Liver (tissue), 9 donors: ENCODE results near the gene DAPK1. TPM values are rescaled to one million over a fixed set of nuclear protein-coding genes. Genes with fewer than 3 reads are reported as not detected.

Source experiments
- DNase-seq: peaks from one replicate; pipeline ENCODE4 v3.0.0-alpha.2; 2017; ENCODE audit warnings: low spot score
- H3K27ac ChIP-seq, 2 donors: one replicate each; pipeline ENCODE4 v1.7.0; 2013; ENCODE audit warnings: inconsistent platforms in 2 of 2, low read length in 2 of 2, control low read depth in 1 of 2, low read depth in 1 of 2, mild to moderate bottlenecking in 1 of 2
- H3K27me3 ChIP-seq, 4 donors: one replicate each; pipeline versions ENCODE4 v1.6.1 to v1.7.0; 2013; ENCODE audit warnings: low read length in 3 of 4, inconsistent platforms in 1 of 4, mild to moderate bottlenecking in 1 of 4, moderate library complexity in 1 of 4; ENCODE audit not compliant: control insufficient read depth in 4 of 4, insufficient read depth in 4 of 4
- H3K36me3 ChIP-seq, 4 donors: one replicate each; pipeline versions ENCODE4 v1.6.1 to v1.7.0; 2013; ENCODE audit warnings: low read length in 3 of 4, mild to moderate bottlenecking in 3 of 4, low read depth in 1 of 4, moderate library complexity in 1 of 4; ENCODE audit not compliant: control insufficient read depth in 4 of 4, insufficient read depth in 3 of 4
- H3K4me1 ChIP-seq, 4 donors: one replicate each; pipeline versions ENCODE4 v1.6.1 to v1.7.0; 2013; ENCODE audit warnings: low read length in 3 of 4, mild to moderate bottlenecking in 3 of 4, moderate library complexity in 1 of 4; ENCODE audit not compliant: control insufficient read depth in 4 of 4, insufficient read depth in 4 of 4
- H3K4me3 ChIP-seq, 3 donors: one replicate each; pipeline versions ENCODE4 v1.6.1 to v1.7.0; 2013; ENCODE audit warnings: low read length in 3 of 3, control low read depth in 1 of 3, low read depth in 1 of 3, mild to moderate bottlenecking in 1 of 3
- H3K9ac ChIP-seq, 2 donors: one replicate each; pipeline ENCODE4 v1.7.0; 2013; ENCODE audit warnings: low read length in 2 of 2, mild to moderate bottlenecking in 2 of 2, moderate library complexity in 2 of 2, control low read depth in 1 of 2, low read depth in 1 of 2
- H3K9me3 ChIP-seq, 4 donors: one replicate each; pipeline versions ENCODE4 v1.6.1 to v1.7.0; 2013; ENCODE audit warnings: low read length in 3 of 4; ENCODE audit not compliant: control insufficient read depth in 4 of 4
- CTCF ChIP-seq: fragments of 150-350 bp; IDR thresholded peaks from 2 replicates; pipeline ENCODE4 v1.5.1; 2017; ENCODE audit warnings: improper control_type of control experiment, low read depth, low read length; ENCODE audit not compliant: missing input control
- EGR1 ChIP-seq, 2 donors: IDR thresholded peaks; 2 replicates each; pipeline ENCODE4 v1.6.1; 2016 to 2018; ENCODE audit warnings: antibody characterized with exemption in 2 of 2, low read depth in 2 of 2
- FOXA1 ChIP-seq: IDR thresholded peaks from 2 replicates; pipeline ENCODE4 v1.6.1; 2016; ENCODE audit warnings: antibody characterized with exemption
- FOXA2 ChIP-seq: IDR thresholded peaks from 2 replicates; pipeline ENCODE4 v1.6.1; 2016; ENCODE audit warnings: antibody characterized with exemption
- GABPA ChIP-seq, 2 donors: IDR thresholded peaks in 1 of 2; conservative IDR thresholded peaks in 1 of 2; 2 replicates each; pipeline ENCODE4 v1.6.1; 2016; ENCODE audit warnings: antibody characterized with exemption in 2 of 2, mild to moderate bottlenecking in 1 of 2, moderate library complexity in 1 of 2
- HNF4A ChIP-seq, 2 donors: conservative IDR thresholded peaks; 2 replicates each; pipeline ENCODE4 v1.6.1; 2016; ENCODE audit warnings: antibody characterized with exemption in 2 of 2, mild to moderate bottlenecking in 2 of 2
- HNF4G ChIP-seq: IDR thresholded peaks from 2 replicates; pipeline ENCODE4 v1.6.1; 2016; ENCODE audit warnings: antibody characterized with exemption
- JUND ChIP-seq, 2 donors: IDR thresholded peaks; 2 replicates each; pipeline ENCODE4 v1.6.1; 2016; ENCODE audit warnings: antibody characterized with exemption in 2 of 2
- MAX ChIP-seq: IDR thresholded peaks from 2 replicates; pipeline ENCODE4 v1.6.1; 2016; ENCODE audit warnings: antibody characterized with exemption
- NR2F2 ChIP-seq: IDR thresholded peaks from 2 replicates; pipeline ENCODE4 v1.6.1; 2016; ENCODE audit warnings: antibody characterized with exemption
- RAD21 ChIP-seq, 2 donors: IDR thresholded peaks; 2 replicates each; pipeline ENCODE4 v1.6.1; 2016; ENCODE audit warnings: antibody characterized with exemption in 2 of 2, mild to moderate bottlenecking in 2 of 2
- REST ChIP-seq: IDR thresholded peaks from 2 replicates; pipeline ENCODE4 v1.6.1; 2016; ENCODE audit warnings: antibody characterized with exemption, mild to moderate bottlenecking
- RXRA ChIP-seq, 2 donors: IDR thresholded peaks; 2 replicates each; pipeline ENCODE4 v1.6.1; 2017 to 2018; ENCODE audit warnings: antibody characterized with exemption in 2 of 2, mild to moderate bottlenecking in 1 of 2
- SP1 ChIP-seq: IDR thresholded peaks from 2 replicates; pipeline ENCODE4 v1.6.1; 2018; ENCODE audit warnings: antibody characterized with exemption, mild to moderate bottlenecking
- TAF1 ChIP-seq: conservative IDR thresholded peaks from 2 replicates; pipeline ENCODE4 v1.6.1; 2016; ENCODE audit warnings: antibody characterized with exemption, mild to moderate bottlenecking
- YY1 ChIP-seq: IDR thresholded peaks from 2 replicates; pipeline ENCODE4 v1.6.1; 2016; ENCODE audit warnings: antibody characterized with exemption, mild to moderate bottlenecking
- ZBTB33 ChIP-seq: IDR thresholded peaks from 2 replicates; pipeline ENCODE4 v1.6.1; 2016; ENCODE audit warnings: antibody characterized with exemption
- WGBS: extraction: QIAGEN DNeasy Blood & Tissue Kit; methylation state at CpG from one replicate; pipeline ENCODE4 v1.1.7; 2013; 5-methylcytosine and 5-hydroxymethylcytosine counted together
- polyA plus RNA-seq, 2 donors: library from polyadenylated mRNA; stranded (reverse) in 1 of 2; unstranded in 1 of 2; fragments of 200-250 nt in 1 of 2; fragments of >200 nt in 1 of 2; fragmentation: Nextera tagmentation in 1 of 2; extraction: Ambion mirVana in 1 of 2; gene quantifications; one replicate each; pipeline versions ENCODE4 v1.2.1 to v1.2.3, GENCODE V29; 2013 to 2015
- total RNA-seq, 2 donors: library from RNA; depleted of rRNA; stranded (reverse); fragments of >200 nt; gene quantifications; one replicate each; pipeline ENCODE4 v1.2.3, GENCODE V29; 2014
- TF ChIP-seq, protein P1 (sequence below): IDR thresholded peaks from 2 replicates; pipeline ENCODE4 v1.6.1; 2016; ENCODE audit warnings: antibody characterized with exemption
- donor health status: healthy.
- donor health status: healthy.
- donor health status: healthy.
- donor health status: healthy.
- donor health status: healthy.

DAPK1 gene
- total and polyA plus RNA-seq, 4 donors: 14.0 to 40.8 (median 21.8) TPM

- no peak overlapping the region for H3K27ac ChIP-seq
- DNase-seq: no peak
- H3K36me3 ChIP-seq: peaks cover 1 to 23% (median 19%) of the 10 kb centered on the region in 4 donors
- TF ChIP-seq SP1 (no peak), NR2F2 (no peak), HNF4G (no peak), REST (no peak), TAF1 (no peak), FOXA2 (no peak), RAD21 (IDR thresholded peaks at IDR 0.05) (no peak), CTCF (no peak), MAX (no peak), ZBTB33 (no peak), HNF4A (conservative IDR thresholded peaks at IDR 0.05) (no peak), GABPA (IDR thresholded peaks at IDR 0.05 in 1 of 2, conservative IDR thresholded peaks at IDR 0.05 in 1 of 2) (no peak), EGR1 (IDR thresholded peaks at IDR 0.05; ENCODE audit: low read depth in 2 of 2) (no peak), YY1 (no peak), RXRA (IDR thresholded peaks at IDR 0.05) (no peak), FOXA1 (no peak), JUND (IDR thresholded peaks at IDR 0.05) (no peak)
- TF ChIP-seq, protein P1, sequence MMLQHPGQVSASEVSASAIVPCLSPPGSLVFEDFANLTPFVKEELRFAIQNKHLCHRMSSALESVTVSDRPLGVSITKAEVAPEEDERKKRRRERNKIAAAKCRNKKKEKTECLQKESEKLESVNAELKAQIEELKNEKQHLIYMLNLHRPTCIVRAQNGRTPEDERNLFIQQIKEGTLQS: no peak
- no peak overlapping the region for H3K9ac ChIP-seq
- no peak overlapping the region for H3K4me3 ChIP-seq
- H3K9me3 ChIP-seq: no peaks in the 10 kb centered on the region
- 82% methylated on average over 1 of the region's 1 CpG for WGBS
- peaks cover 0 to 4% (median 0%) of the 10 kb centered on the region in 4 donors for H3K4me1 ChIP-seq
- H3K27me3 ChIP-seq: no peaks in the 10 kb centered on the region
Measured at GRCh38 chr9:87732344-87732743, 234.7 kb downstream of the DAPK1 start.
